ENCODE data around the gene BEND6.

GRCh38 chr6:56961151-56961550, 6.2 kb downstream of the BEND6 start:
- TF ChIP-seq CTCF (IDR thresholded peaks at IDR 0.05) (no peak), POLR2A (IDR thresholded peaks at IDR 0.05) (no peak)

All from vagina (tissue), 2 donors.